ENCODE data around the gene BABAM2. TPM values are rescaled to one million over a fixed set of nuclear protein-coding genes. Genes with fewer than 3 reads are reported as not detected.

Gene BABAM2
- total and polyA plus RNA-seq, 2 experiments from 2014 or later: 17.8 to 21.5 TPM

DNA sequence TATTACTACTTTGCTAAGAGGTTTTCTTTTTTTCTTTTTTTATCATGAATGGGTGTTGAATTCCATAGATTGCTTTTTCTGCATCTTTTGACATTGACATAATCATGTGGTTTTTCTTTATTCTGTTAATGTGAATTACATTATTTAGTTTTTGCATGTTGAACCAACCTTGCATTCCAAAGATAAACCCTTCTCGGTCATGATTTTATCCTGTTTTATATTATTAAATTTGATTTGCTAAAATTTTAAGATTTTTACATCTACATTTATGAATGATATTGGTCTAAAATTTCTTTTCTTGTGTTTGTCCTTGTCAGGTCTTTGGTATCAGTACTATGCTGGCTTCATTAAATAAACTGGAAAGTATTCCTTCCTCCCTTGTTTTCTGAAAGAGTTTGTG, 414.7 kb downstream of the BABAM2 start:
- Histone ChIP-seq H3K4me2 (no peak overlapping the region), H4K20me1 (replicated peaks; ENCODE audit: insufficient read depth) (no peaks in the 10 kb centered on the region), H3K9me2 (ENCODE audit: insufficient read depth) (no peaks in the 10 kb centered on the region), H3K27me3 (ENCODE audit: insufficient read depth) (no peaks in the 10 kb centered on the region), H3K27ac (ENCODE audit: low read depth) (no peak overlapping the region), H3F3A (replicated peaks; ENCODE audit: low read depth) (no peaks in the 10 kb centered on the region), H3K4me1 (ENCODE audit: insufficient read depth) (no peaks in the 10 kb centered on the region), H3K4me3 (no peak overlapping the region), H3K36me3 (ENCODE audit: insufficient read depth) (no peaks in the 10 kb centered on the region), H2AFZ (no peak overlapping the region), H3K79me2 (replicated peaks; ENCODE audit: insufficient read depth) (no peaks in the 10 kb centered on the region)
- Mint-ChIP-seq H3K4me1 (no peaks in the 10 kb centered on the region), H3K9me3 (peaks cover 3% of the 10 kb centered on the region; the same call in 2 of the 3 replicates), H3K36me3 (ENCODE audit: low read depth) (peaks cover 3% of the 10 kb centered on the region), H3K27me3 (ENCODE audit: insufficient read depth, low read depth, poor library complexity) (peaks cover 1% of the 10 kb centered on the region), H3K27ac (no peak overlapping the region), H3K4me3 (no peak overlapping the region)
- no peak for ATAC-seq
- no peak for DNase-seq (ENCODE audit: low spot score)
- TF ChIP-seq, protein P1, sequence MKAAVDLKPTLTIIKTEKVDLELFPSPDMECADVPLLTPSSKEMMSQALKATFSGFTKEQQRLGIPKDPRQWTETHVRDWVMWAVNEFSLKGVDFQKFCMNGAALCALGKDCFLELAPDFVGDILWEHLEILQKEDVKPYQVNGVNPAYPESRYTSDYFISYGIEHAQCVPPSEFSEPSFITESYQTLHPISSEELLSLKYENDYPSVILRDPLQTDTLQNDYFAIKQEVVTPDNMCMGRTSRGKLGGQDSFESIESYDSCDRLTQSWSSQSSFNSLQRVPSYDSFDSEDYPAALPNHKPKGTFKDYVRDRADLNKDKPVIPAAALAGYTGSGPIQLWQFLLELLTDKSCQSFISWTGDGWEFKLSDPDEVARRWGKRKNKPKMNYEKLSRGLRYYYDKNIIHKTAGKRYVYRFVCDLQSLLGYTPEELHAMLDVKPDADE (IDR thresholded peaks at IDR 0.05): no peak
- TF ChIP-seq NANOG (IDR thresholded peaks at IDR 0.05; ENCODE audit: borderline replicate concordance) (no peak), JUNB (IDR thresholded peaks at IDR 0.05; ENCODE audit: unreplicated experiment) (no peak), CREB1 (CRISPR knock-in tag; IDR thresholded peaks at IDR 0.05; ENCODE audit: low read depth) (no peak), ZNF114 (CRISPR knock-in tag; IDR thresholded peaks at IDR 0.05) (no peak), ZNF331 (CRISPR knock-in tag; IDR thresholded peaks at IDR 0.05; ENCODE audit: low read depth) (no peak), STAT1 (IDR thresholded peaks at IDR 0.05; ENCODE audit: unreplicated experiment) (no peak), EZH2 (IDR thresholded peaks at IDR 0.05; ENCODE audit: low read depth, unreplicated experiment) (no peak), EZH2phosphoT487 (IDR thresholded peaks at IDR 0.05; ENCODE audit: unreplicated experiment) (no peak), POLR2AphosphoS5 (IDR thresholded peaks at IDR 0.05; ENCODE audit: low read depth) (no peak)
- TF ChIP-seq, protein P2, sequence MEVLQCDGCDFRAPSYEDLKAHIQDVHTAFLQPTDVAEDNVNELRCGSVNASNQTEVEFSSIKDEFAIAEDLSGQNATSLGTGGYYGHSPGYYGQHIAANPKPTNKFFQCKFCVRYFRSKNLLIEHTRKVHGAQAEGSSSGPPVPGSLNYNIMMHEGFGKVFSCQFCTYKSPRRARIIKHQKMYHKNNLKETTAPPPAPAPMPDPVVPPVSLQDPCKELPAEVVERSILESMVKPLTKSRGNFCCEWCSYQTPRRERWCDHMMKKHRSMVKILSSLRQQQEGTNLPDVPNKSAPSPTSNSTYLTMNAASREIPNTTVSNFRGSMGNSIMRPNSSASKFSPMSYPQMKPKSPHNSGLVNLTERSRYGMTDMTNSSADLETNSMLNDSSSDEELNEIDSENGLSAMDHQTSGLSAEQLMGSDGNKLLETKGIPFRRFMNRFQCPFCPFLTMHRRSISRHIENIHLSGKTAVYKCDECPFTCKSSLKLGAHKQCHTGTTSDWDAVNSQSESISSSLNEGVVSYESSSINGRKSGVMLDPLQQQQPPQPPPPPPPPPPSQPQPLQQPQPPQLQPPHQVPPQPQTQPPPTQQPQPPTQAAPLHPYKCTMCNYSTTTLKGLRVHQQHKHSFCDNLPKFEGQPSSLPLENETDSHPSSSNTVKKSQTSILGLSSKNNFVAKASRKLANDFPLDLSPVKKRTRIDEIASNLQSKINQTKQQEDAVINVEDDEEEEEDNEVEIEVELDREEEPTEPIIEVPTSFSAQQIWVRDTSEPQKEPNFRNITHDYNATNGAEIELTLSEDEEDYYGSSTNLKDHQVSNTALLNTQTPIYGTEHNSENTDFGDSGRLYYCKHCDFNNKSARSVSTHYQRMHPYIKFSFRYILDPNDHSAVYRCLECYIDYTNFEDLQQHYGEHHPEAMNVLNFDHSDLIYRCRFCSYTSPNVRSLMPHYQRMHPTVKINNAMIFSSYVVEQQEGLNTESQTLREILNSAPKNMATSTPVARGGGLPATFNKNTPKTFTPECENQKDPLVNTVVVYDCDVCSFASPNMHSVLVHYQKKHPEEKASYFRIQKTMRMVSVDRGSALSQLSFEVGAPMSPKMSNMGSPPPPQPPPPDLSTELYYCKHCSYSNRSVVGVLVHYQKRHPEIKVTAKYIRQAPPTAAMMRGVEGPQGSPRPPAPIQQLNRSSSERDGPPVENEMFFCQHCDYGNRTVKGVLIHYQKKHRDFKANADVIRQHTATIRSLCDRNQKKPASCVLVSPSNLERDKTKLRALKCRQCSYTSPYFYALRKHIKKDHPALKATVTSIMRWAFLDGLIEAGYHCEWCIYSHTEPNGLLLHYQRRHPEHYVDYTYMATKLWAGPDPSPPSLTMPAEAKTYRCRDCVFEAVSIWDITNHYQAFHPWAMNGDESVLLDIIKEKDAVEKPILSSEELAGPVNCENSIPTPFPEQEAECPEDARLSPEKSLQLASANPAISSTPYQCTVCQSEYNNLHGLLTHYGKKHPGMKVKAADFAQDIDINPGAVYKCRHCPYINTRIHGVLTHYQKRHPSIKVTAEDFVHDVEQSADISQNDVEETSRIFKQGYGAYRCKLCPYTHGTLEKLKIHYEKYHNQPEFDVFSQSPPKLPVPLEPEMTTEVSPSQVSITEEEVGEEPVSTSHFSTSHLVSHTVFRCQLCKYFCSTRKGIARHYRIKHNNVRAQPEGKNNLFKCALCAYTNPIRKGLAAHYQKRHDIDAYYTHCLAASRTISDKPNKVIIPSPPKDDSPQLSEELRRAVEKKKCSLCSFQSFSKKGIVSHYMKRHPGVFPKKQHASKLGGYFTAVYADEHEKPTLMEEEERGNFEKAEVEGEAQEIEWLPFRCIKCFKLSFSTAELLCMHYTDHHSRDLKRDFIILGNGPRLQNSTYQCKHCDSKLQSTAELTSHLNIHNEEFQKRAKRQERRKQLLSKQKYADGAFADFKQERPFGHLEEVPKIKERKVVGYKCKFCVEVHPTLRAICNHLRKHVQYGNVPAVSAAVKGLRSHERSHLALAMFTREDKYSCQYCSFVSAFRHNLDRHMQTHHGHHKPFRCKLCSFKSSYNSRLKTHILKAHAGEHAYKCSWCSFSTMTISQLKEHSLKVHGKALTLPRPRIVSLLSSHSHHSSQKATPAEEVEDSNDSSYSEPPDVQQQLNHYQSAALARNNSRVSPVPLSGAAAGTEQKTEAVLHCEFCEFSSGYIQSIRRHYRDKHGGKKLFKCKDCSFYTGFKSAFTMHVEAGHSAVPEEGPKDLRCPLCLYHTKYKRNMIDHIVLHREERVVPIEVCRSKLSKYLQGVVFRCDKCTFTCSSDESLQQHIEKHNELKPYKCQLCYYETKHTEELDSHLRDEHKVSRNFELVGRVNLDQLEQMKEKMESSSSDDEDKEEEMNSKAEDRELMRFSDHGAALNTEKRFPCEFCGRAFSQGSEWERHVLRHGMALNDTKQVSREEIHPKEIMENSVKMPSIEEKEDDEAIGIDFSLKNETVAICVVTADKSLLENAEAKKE (CRISPR knock-in tag; IDR thresholded peaks at IDR 0.05): no peak
- TF ChIP-seq, protein P3, sequence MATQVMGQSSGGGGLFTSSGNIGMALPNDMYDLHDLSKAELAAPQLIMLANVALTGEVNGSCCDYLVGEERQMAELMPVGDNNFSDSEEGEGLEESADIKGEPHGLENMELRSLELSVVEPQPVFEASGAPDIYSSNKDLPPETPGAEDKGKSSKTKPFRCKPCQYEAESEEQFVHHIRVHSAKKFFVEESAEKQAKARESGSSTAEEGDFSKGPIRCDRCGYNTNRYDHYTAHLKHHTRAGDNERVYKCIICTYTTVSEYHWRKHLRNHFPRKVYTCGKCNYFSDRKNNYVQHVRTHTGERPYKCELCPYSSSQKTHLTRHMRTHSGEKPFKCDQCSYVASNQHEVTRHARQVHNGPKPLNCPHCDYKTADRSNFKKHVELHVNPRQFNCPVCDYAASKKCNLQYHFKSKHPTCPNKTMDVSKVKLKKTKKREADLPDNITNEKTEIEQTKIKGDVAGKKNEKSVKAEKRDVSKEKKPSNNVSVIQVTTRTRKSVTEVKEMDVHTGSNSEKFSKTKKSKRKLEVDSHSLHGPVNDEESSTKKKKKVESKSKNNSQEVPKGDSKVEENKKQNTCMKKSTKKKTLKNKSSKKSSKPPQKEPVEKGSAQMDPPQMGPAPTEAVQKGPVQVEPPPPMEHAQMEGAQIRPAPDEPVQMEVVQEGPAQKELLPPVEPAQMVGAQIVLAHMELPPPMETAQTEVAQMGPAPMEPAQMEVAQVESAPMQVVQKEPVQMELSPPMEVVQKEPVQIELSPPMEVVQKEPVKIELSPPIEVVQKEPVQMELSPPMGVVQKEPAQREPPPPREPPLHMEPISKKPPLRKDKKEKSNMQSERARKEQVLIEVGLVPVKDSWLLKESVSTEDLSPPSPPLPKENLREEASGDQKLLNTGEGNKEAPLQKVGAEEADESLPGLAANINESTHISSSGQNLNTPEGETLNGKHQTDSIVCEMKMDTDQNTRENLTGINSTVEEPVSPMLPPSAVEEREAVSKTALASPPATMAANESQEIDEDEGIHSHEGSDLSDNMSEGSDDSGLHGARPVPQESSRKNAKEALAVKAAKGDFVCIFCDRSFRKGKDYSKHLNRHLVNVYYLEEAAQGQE (IDR thresholded peaks at IDR 0.05; ENCODE audit: unreplicated experiment): no peak
- TF ChIP-seq, protein P4, sequence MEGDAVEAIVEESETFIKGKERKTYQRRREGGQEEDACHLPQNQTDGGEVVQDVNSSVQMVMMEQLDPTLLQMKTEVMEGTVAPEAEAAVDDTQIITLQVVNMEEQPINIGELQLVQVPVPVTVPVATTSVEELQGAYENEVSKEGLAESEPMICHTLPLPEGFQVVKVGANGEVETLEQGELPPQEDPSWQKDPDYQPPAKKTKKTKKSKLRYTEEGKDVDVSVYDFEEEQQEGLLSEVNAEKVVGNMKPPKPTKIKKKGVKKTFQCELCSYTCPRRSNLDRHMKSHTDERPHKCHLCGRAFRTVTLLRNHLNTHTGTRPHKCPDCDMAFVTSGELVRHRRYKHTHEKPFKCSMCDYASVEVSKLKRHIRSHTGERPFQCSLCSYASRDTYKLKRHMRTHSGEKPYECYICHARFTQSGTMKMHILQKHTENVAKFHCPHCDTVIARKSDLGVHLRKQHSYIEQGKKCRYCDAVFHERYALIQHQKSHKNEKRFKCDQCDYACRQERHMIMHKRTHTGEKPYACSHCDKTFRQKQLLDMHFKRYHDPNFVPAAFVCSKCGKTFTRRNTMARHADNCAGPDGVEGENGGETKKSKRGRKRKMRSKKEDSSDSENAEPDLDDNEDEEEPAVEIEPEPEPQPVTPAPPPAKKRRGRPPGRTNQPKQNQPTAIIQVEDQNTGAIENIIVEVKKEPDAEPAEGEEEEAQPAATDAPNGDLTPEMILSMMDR (conservative IDR thresholded peaks at IDR 0.05; ENCODE audit: low read depth in 2 of 2): no peak
